Frontal cortex (tissue), 1 donor: ENCODE results near the gene CDCA5. TPM values are rescaled to one million over a fixed set of nuclear protein-coding genes. Genes with fewer than 3 reads are reported as not detected.

ENCODE experiments used
- small RNA-seq: library from RNA; depleted of rRNA; stranded (forward); fragments of <200 nt; gene quantifications from one replicate; pipeline ENCODE3, GENCODE V24; 2014
- total RNA-seq: library from RNA; depleted of rRNA; stranded (reverse); fragments of >200 nt; gene quantifications from one replicate; pipeline ENCODE4 v1.2.3, GENCODE V29; 2014

CDCA5 gene
- total RNA-seq, 1 donor from 2014 or later: 1.6 TPM

Small RNA genes within 50 kb of the gene (small RNA-seq; reads per million reads assigned to genes)
- gene SNX15: not detected

Other genes with a start within 250 kb of the CDCA5 start
- under 0.01 TPM for gene CDC42BPG, start 239.4 kb downstream of the CDCA5 start, total RNA-seq
- gene EHD1, start 205.4 kb downstream of the CDCA5 start, total RNA-seq: 23.6 TPM
- gene ATG2A, start 166.8 kb downstream of the CDCA5 start, total RNA-seq: 7.3 TPM
- 27.3 TPM for gene PPP2R5B, start 159.4 kb downstream of the CDCA5 start, total RNA-seq
- gene GPHA2, start 148.1 kb downstream of the CDCA5 start, total RNA-seq: not detected
- gene MAJIN, start 111.9 kb downstream of the CDCA5 start, total RNA-seq: not detected
- not detected for gene BATF2, start 87.1 kb downstream of the CDCA5 start, total RNA-seq
- 50.5 TPM for gene ARL2, start 69.9 kb downstream of the CDCA5 start, total RNA-seq
- 17.9 TPM for gene SNX15, start 56.6 kb downstream of the CDCA5 start, total RNA-seq
- 5.7 TPM for gene SAC3D1, start 42.8 kb downstream of the CDCA5 start, total RNA-seq
- 4.1 TPM for gene NAALADL1, start 25.5 kb downstream of the CDCA5 start, total RNA-seq
- 11.8 TPM for gene ZFPL1, start 182 bp upstream of the CDCA5 start, total RNA-seq
- gene VPS51, start 12.2 kb upstream of the CDCA5 start, total RNA-seq: 229 TPM
- 54.6 TPM for gene TM7SF2, start 27.8 kb upstream of the CDCA5 start, total RNA-seq
- gene ZNHIT2, start 33.7 kb upstream of the CDCA5 start, total RNA-seq: 6.1 TPM
- 251 TPM for gene FAU, start 38.1 kb upstream of the CDCA5 start, total RNA-seq
- gene MRPL49, start 38.3 kb upstream of the CDCA5 start, total RNA-seq: 29.3 TPM
- gene SYVN1, start 50.5 kb upstream of the CDCA5 start, total RNA-seq: 7.7 TPM
- gene SPDYC, start 86.2 kb upstream of the CDCA5 start, total RNA-seq: not detected
- 48.5 TPM for gene CAPN1, start 97.9 kb upstream of the CDCA5 start, total RNA-seq
- 2.9 TPM for gene POLA2, start 177.9 kb upstream of the CDCA5 start, total RNA-seq
- gene CDC42EP2, start 230.8 kb upstream of the CDCA5 start, total RNA-seq: 6.1 TPM
- gene DPF2, start 249.8 kb upstream of the CDCA5 start, total RNA-seq: 17.5 TPM